Fibroblast of lung (primary cell): ENCODE data around the gene HINT2.

Experiments used
- CTCF ChIP-seq, 2 donors: IDR thresholded peaks in 1 of 2; conservative IDR thresholded peaks in 1 of 2; 1 replicate in 1 of 2; 2 replicates in 1 of 2; pipeline ENCODE4 v1.5.1; 2011 to 2012; ENCODE audit warnings: low read length in 2 of 2, control low read depth in 1 of 2, inconsistent platforms in 1 of 2, low read depth in 1 of 2, mild to moderate bottlenecking in 1 of 2
- EZH2 ChIP-seq: IDR thresholded peaks from 2 replicates; pipeline ENCODE4 v1.5.1; 2012; ENCODE audit warnings: low read length, control low read depth, mild to moderate bottlenecking; ENCODE audit errors: missing control alignments

- no peak for TF ChIP-seq CTCF (conservative IDR thresholded peaks at IDR 0.05 in 1 of 2, IDR thresholded peaks at IDR 0.05 in 1 of 2; ENCODE audit: low read depth in 1 of 2, low read length in 2 of 2)
- no peak for TF ChIP-seq EZH2
Measured at GRCh38 chr9:35763803-35764202, 51.0 kb downstream of the HINT2 start.
